Caki2 (cell line): Measurements from ENCODE around the gene MAPK11. TPM values are rescaled to one million over a fixed set of nuclear protein-coding genes. Genes with fewer than 3 reads are reported as not detected.

Experiments
- DNase-seq: peaks from one replicate; pipeline ENCODE4 v3.0.0-alpha.2; 2015; ENCODE audit warnings: low read depth
- in situ Hi-C: cut with HindIII; loops from 2 replicates; pipeline ENCODE4 v1.10.0; 2016; ENCODE audit warnings: low sequenced_read_pairs, low pct_unique_long_range_greater_than_20kb, mixed read lengths
- total RNA-seq: library from RNA; depleted of rRNA; stranded (reverse); fragments of >200 nt; shearing (Covaris generic); gene quantifications from 2 replicates; pipeline ENCODE4 v1.2.3, GENCODE V29; 2014; ENCODE audit warnings: low replicate concordance

Gene MAPK11
- total RNA-seq, 1 experiment from 2014 or later = 48.8 TPM

GRCh38 chr22:50246242-50247175 lies 23.7 kb downstream of the MAPK11 start:
- in situ Hi-C loops = no loop called here
- no peak for DNase-seq

GRCh38 chr22:50245214-50246072 lies 24.7 kb downstream of the MAPK11 start:
- peak; percentile 33 for DNase-seq
- in situ Hi-C loops = no loop called here

GRCh38 chr22:50244420-50245213 lies 25.6 kb downstream of the MAPK11 start, which contains the start of gene TUBGCP6:
Gene TUBGCP6, minus strand, starts transcription at chr22:50245023. Its CDS starts 564 bp downstream, at chr22:50244459.
- DNase-seq = peak; percentile 88
- in situ Hi-C loops = no loop called here

- in situ Hi-C loops = no loop called here
- peak; percentile 21 for DNase-seq
These were observed 26.3 kb downstream of the MAPK11 start for GRCh38 chr22:50243685-50244419.

- DNase-seq = no peak
- in situ Hi-C loops = no loop called here
These were observed 27.7 kb downstream of the MAPK11 start for GRCh38 chr22:50242406-50242949.

GRCh38 chr22:50238755-50239154 lies 31.4 kb downstream of the MAPK11 start:
- in situ Hi-C loops = no loop called here
- DNase-seq = no peak

- no peak for DNase-seq
- in situ Hi-C loops = no loop called here
These were observed 33.3 kb downstream of the MAPK11 start for GRCh38 chr22:50236731-50237409.

- in situ Hi-C loops = no loop called here
- no peak for DNase-seq
These were observed 37.0 kb downstream of the MAPK11 start for GRCh38 chr22:50233223-50233622.

GRCh38 chr22:50232481-50233151 lies 37.6 kb downstream of the MAPK11 start:
- in situ Hi-C loops = no loop called here
- no peak for DNase-seq

- in situ Hi-C loops = no loop called here
- no peak for DNase-seq
These were observed 40.8 kb downstream of the MAPK11 start for GRCh38 chr22:50229370-50229769.

GRCh38 chr22:50228366-50228765 lies 41.8 kb downstream of the MAPK11 start:
- DNase-seq = no peak

GRCh38 chr22:50227579-50228215 lies 42.5 kb downstream of the MAPK11 start:
- DNase-seq = no peak
- in situ Hi-C loops = no loop called here

More at GRCh38 chr22:50228366-50228765, 41.8 kb downstream of the MAPK11 start:
- in situ Hi-C loops = no loop called here

GRCh38 chr22:50226875-50227165 lies 43.4 kb downstream of the MAPK11 start:
- no peak for DNase-seq
- in situ Hi-C loops = no loop called here

GRCh38 chr22:50226063-50226874 lies 43.9 kb downstream of the MAPK11 start:
- no peak for DNase-seq
- in situ Hi-C loops = no loop called here

GRCh38 chr22:50225200-50225969 lies 44.8 kb downstream of the MAPK11 start:
- in situ Hi-C loops = no loop called here
- DNase-seq = no peak
